ENCODE results near the gene SLC35E1. TPM values are rescaled to one million over a fixed set of nuclear protein-coding genes. Genes with fewer than 3 reads are reported as not detected.

The SLC35E1 gene
- total and polyA plus RNA-seq, 2 donors from 2014 or later: 19.8 to 47.1 TPM

- no peak for DNase-seq
- H3K4me3 ChIP-seq (ENCODE audit: low read length in 3 of 3): no peak overlapping the region
- no peak for TF ChIP-seq CTCF (IDR thresholded peaks at IDR 0.05; ENCODE audit: borderline replicate concordance, extremely low read depth, insufficient read depth)
- H3K9me3 ChIP-seq (ENCODE audit: control insufficient read depth in 2 of 3, insufficient read depth in 1 of 3, low read length in 3 of 3): no peaks in the 10 kb centered on the region
- H3K27me3 ChIP-seq (ENCODE audit: control insufficient read depth, insufficient read depth, low read length): no peaks in the 10 kb centered on the region
- no peak overlapping the region for H3K9ac ChIP-seq (ENCODE audit: low read length in 3 of 3)
- FAIRE-seq: no peak
- intact Hi-C loops (cut with DNase I): no loop called here
- no peak overlapping the region for H3K27ac ChIP-seq (ENCODE audit: low read depth in 2 of 2, low read length in 2 of 2)
- H3K4me1 ChIP-seq (ENCODE audit: control insufficient read depth in 2 of 3, insufficient read depth in 2 of 3, low read depth in 1 of 3, low read length in 3 of 3): peaks cover 0 to 15% (median 0%) of the 10 kb centered on the region in 3 donors
- H3K36me3 ChIP-seq (ENCODE audit: control insufficient read depth in 2 of 3, insufficient read depth in 3 of 3, low read length in 3 of 3): no peaks in the 10 kb centered on the region
Observed at GRCh38 chr19:16605553-16605994, 33.4 kb upstream of the SLC35E1 start.

GRCh38 chr19:16605115-16605514 lies 32.9 kb upstream of the SLC35E1 start:
- H3K4me3 ChIP-seq (ENCODE audit: low read length in 3 of 3): no peak overlapping the region
- intact Hi-C loops (cut with DNase I): no loop called here
- no peaks in the 10 kb centered on the region for H3K9me3 ChIP-seq (ENCODE audit: control insufficient read depth in 2 of 3, insufficient read depth in 1 of 3, low read length in 3 of 3)
- no peak for TF ChIP-seq CTCF (IDR thresholded peaks at IDR 0.05; ENCODE audit: borderline replicate concordance, extremely low read depth, insufficient read depth)
- FAIRE-seq (no peak), DNase-seq (no peak)
- H3K27me3 ChIP-seq (ENCODE audit: control insufficient read depth, insufficient read depth, low read length): no peaks in the 10 kb centered on the region
- no peak overlapping the region for H3K9ac ChIP-seq (ENCODE audit: low read length in 3 of 3)
- peaks cover 0 to 15% (median 0%) of the 10 kb centered on the region in 3 donors for H3K4me1 ChIP-seq (ENCODE audit: control insufficient read depth in 2 of 3, insufficient read depth in 2 of 3, low read depth in 1 of 3, low read length in 3 of 3)
- no peaks in the 10 kb centered on the region for H3K36me3 ChIP-seq (ENCODE audit: control insufficient read depth in 2 of 3, insufficient read depth in 3 of 3, low read length in 3 of 3)
- H3K27ac ChIP-seq (ENCODE audit: low read depth in 2 of 2, low read length in 2 of 2): no peak overlapping the region

- no peak for FAIRE-seq
- no peak overlapping the region for H3K9ac ChIP-seq (ENCODE audit: low read length in 3 of 3)
- H3K9me3 ChIP-seq (ENCODE audit: control insufficient read depth in 2 of 3, insufficient read depth in 1 of 3, low read length in 3 of 3): no peaks in the 10 kb centered on the region
- no peaks in the 10 kb centered on the region for H3K27me3 ChIP-seq (ENCODE audit: control insufficient read depth, insufficient read depth, low read length)
- TF ChIP-seq CTCF (IDR thresholded peaks at IDR 0.05; ENCODE audit: borderline replicate concordance, extremely low read depth, insufficient read depth): no peak
- no peak overlapping the region for H3K27ac ChIP-seq (ENCODE audit: low read depth in 2 of 2, low read length in 2 of 2)
- peaks cover 0 to 15% (median 0%) of the 10 kb centered on the region in 3 donors for H3K4me1 ChIP-seq (ENCODE audit: control insufficient read depth in 2 of 3, insufficient read depth in 2 of 3, low read depth in 1 of 3, low read length in 3 of 3)
- intact Hi-C loops (cut with DNase I): no loop called here
- no peak for DNase-seq
- H3K4me3 ChIP-seq (ENCODE audit: low read length in 3 of 3): no peak overlapping the region
- H3K36me3 ChIP-seq (ENCODE audit: control insufficient read depth in 2 of 3, insufficient read depth in 3 of 3, low read length in 3 of 3): no peaks in the 10 kb centered on the region
Observed at GRCh38 chr19:16604615-16605014, 32.4 kb upstream of the SLC35E1 start.

- no peak for TF ChIP-seq CTCF (IDR thresholded peaks at IDR 0.05; ENCODE audit: borderline replicate concordance, extremely low read depth, insufficient read depth)
- Histone ChIP-seq H3K4me3 (ENCODE audit: low read length in 3 of 3) (no peak overlapping the region), H3K27me3 (ENCODE audit: control insufficient read depth, insufficient read depth, low read length) (no peaks in the 10 kb centered on the region), H3K9ac (ENCODE audit: low read length in 3 of 3) (no peak overlapping the region), H3K27ac (ENCODE audit: low read depth in 2 of 2, low read length in 2 of 2) (no peak overlapping the region), H3K9me3 (ENCODE audit: control insufficient read depth in 2 of 3, insufficient read depth in 1 of 3, low read length in 3 of 3) (no peaks in the 10 kb centered on the region), H3K36me3 (ENCODE audit: control insufficient read depth in 2 of 3, insufficient read depth in 3 of 3, low read length in 3 of 3) (no peaks in the 10 kb centered on the region), H3K4me1 (ENCODE audit: control insufficient read depth in 2 of 3, insufficient read depth in 2 of 3, low read depth in 1 of 3, low read length in 3 of 3) (peaks cover 0 to 12% (median 0%) of the 10 kb centered on the region in 3 donors)
- intact Hi-C loops (cut with DNase I): no loop called here
- FAIRE-seq (no peak), DNase-seq (no peak)
Observed at GRCh38 chr19:16603090-16603489, 30.9 kb upstream of the SLC35E1 start.

All from kidney (tissue), 14 donors.